Transverse colon (tissue), 4 donors: ENCODE data around the gene UTS2R. TPM values are rescaled to one million over a fixed set of nuclear protein-coding genes. Genes with fewer than 3 reads are reported as not detected.

Source experiments
- DNase-seq: peaks from one replicate; pipeline ENCODE4 v3.0.0-alpha.2; 2019
- H3K27ac ChIP-seq, 4 donors: fragments of 200-600 bp; sonication (generic); 2 replicates each; pipeline ENCODE4 v1.5.1; 2016 to 2018; ENCODE audit warnings: inconsistent platforms in 4 of 4
- H3K27me3 ChIP-seq: fragments of 200-600 bp; sonication (generic); 2 replicates; pipeline ENCODE4 v1.5.1; 2017; ENCODE audit warnings: inconsistent platforms
- H3K36me3 ChIP-seq, 4 donors: fragments of 200-600 bp; sonication (generic); 2 replicates each; pipeline ENCODE4 v1.5.1; 2017 to 2019; ENCODE audit warnings: inconsistent platforms in 4 of 4
- H3K4me1 ChIP-seq, 4 donors: fragments of 200-600 bp; sonication (generic); 2 replicates each; pipeline ENCODE4 v1.5.1; 2017 to 2020; ENCODE audit warnings: inconsistent platforms in 4 of 4
- H3K4me3 ChIP-seq, 4 donors: fragments of 200-600 bp; sonication (generic); 1 replicate in 1 of 4; 2 replicates in 3 of 4; pipeline versions ENCODE4 v1.5.1 to v1.6.1; 2017 to 2019; ENCODE audit warnings: inconsistent platforms in 4 of 4
- H3K9me3 ChIP-seq, 2 donors: fragments of 200-600 bp; sonication (generic); 2 replicates each; pipeline ENCODE4 v1.5.1; 2017 to 2019; ENCODE audit warnings: inconsistent platforms in 2 of 2
- CTCF ChIP-seq, 5 experiments: fragments of 200-600 bp in 3 of 5; fragments of 450-650 bp in 2 of 5; sonication (generic) in 3 of 5; IDR thresholded peaks; 1 replicate in 2 of 5; 2 replicates in 3 of 5; pipeline ENCODE4 v1.5.1; 2016 to 2017; ENCODE audit warnings: antibody characterized with exemption in 5 of 5, inconsistent platforms in 3 of 5, mild to moderate bottlenecking in 2 of 5, moderate library complexity in 1 of 5
- EP300 ChIP-seq: sonication (generic); formaldehyde crosslinking; IDR thresholded peaks from one replicate; pipeline ENCODE4 v1.6.1; 2017; ENCODE audit warnings: antibody characterized with exemption, low read depth
- POLR2A ChIP-seq: fragments of 450-650 bp; IDR thresholded peaks from one replicate; pipeline ENCODE4 v1.6.1; 2016; ENCODE audit warnings: antibody characterized with exemption, mild to moderate bottlenecking, moderate library complexity
- POLR2AphosphoS5 ChIP-seq, 3 donors: sonication (generic); formaldehyde crosslinking; IDR thresholded peaks; one replicate each; pipeline ENCODE4 v1.6.1; 2016; ENCODE audit warnings: antibody characterized with exemption in 3 of 3
- WGBS, 2 donors: methylation state at CpG; one replicate each; pipeline ENCODE4 v1.1.5; 2018; ENCODE audit warnings: low coverage in 1 of 2; 5-methylcytosine and 5-hydroxymethylcytosine counted together
- in situ Hi-C, 4 donors: fragments of 200-750 bp; cut with MboI; loops; one replicate each; pipeline versions ENCODE4 v1.15.0 to v1.15.1; 2017; ENCODE audit warnings: low sequenced_read_pairs in 3 of 4, low pct_ligation_motif_present in 1 of 4, low pct_unique_long_range_greater_than_20kb in 1 of 4
- intact Hi-C: fragments of 100-400 bp; cut with DNase I; formaldehyde crosslinking; loops from one replicate; pipeline ENCODE4 v1.15.1; 2023; ENCODE audit warnings: low total_unique reads
- total RNA-seq, 4 donors: library from RNA; depleted of rRNA; stranded (reverse); fragments of >200 nt; gene quantifications; one replicate each; pipeline ENCODE4 v1.1.0, GENCODE V29; 2016

The UTS2R gene
- total RNA-seq, 4 donors from 2014 or later = 0.48 TPM; not detected in 3

GRCh38 chr17:82385559-82386254 lies 14.1 kb downstream of the UTS2R start:
- H3K4me3 ChIP-seq = no peak overlapping the region
- no peak for TF ChIP-seq POLR2A
- no peak for TF ChIP-seq POLR2AphosphoS5 (IDR thresholded peaks at IDR 0.05)
- no peak for TF ChIP-seq EP300
- no peak for TF ChIP-seq CTCF (IDR thresholded peaks at IDR 0.05)
- H3K4me1 ChIP-seq = peaks cover 0 to 16% (median 10%) of the 10 kb centered on the region in 4 donors
- no peaks in the 10 kb centered on the region for H3K9me3 ChIP-seq
- DNase-seq = no peak
- intact Hi-C loops (no loop called here), in situ Hi-C loops (no loop called here)
- no peaks in the 10 kb centered on the region for H3K36me3 ChIP-seq
- 39% methylated on average over 22 of the region's 26 CpGs; no CpG with 5 or more reads in 1 of the 2 donors for WGBS, 2 donors
- H3K27me3 ChIP-seq = peaks cover 56% of the 10 kb centered on the region
- H3K27ac ChIP-seq = no peak overlapping the region

GRCh38 chr17:82386255-82386831 lies 14.8 kb downstream of the UTS2R start:
- H3K27me3 ChIP-seq = peaks cover 56% of the 10 kb centered on the region
- in situ Hi-C loops = no loop called here
- no peak for TF ChIP-seq CTCF (IDR thresholded peaks at IDR 0.05)
- no peak for TF ChIP-seq POLR2A
- no peak for TF ChIP-seq EP300

GRCh38 chr17:82386881-82387704 lies 15.5 kb downstream of the UTS2R start:
- Histone ChIP-seq H3K27ac (no peak overlapping the region), H3K36me3 (no peaks in the 10 kb centered on the region), H3K9me3 (no peaks in the 10 kb centered on the region), H3K27me3 (peaks cover 56% of the 10 kb centered on the region), H3K4me3 (no peak overlapping the region), H3K4me1 (peaks cover 0 to 16% (median 10%) of the 10 kb centered on the region in 4 donors)
- no peak for DNase-seq
- TF ChIP-seq POLR2AphosphoS5 (IDR thresholded peaks at IDR 0.05) (no peak), CTCF (IDR thresholded peaks at IDR 0.05) (no peak), POLR2A (no peak), EP300 (no peak)
- 17 to 30% methylated on average over 1 to 34 of the region's 38 CpGs for WGBS, 2 donors
- intact Hi-C loops (no loop called here), in situ Hi-C loops (no loop called here)

More at GRCh38 chr17:82386255-82386831, 14.8 kb downstream of the UTS2R start:
- DNase-seq = no peak
- intact Hi-C loops = no loop called here
- Histone ChIP-seq H3K27ac (no peak overlapping the region), H3K36me3 (no peaks in the 10 kb centered on the region), H3K9me3 (no peaks in the 10 kb centered on the region), H3K4me1 (peaks cover 0 to 16% (median 10%) of the 10 kb centered on the region in 4 donors), H3K4me3 (no peak overlapping the region)
- WGBS, 2 donors = 43% methylated on average over 12 of the region's 17 CpGs; no CpG with 5 or more reads in 1 of the 2 donors

GRCh38 chr17:82387705-82388106 lies 16.1 kb downstream of the UTS2R start:
- H3K4me1 ChIP-seq = peaks cover 0 to 16% (median 10%) of the 10 kb centered on the region in 4 donors
- H3K36me3 ChIP-seq = no peaks in the 10 kb centered on the region
- 42 to 67% methylated on average over 2 to 3 of the region's 3 CpGs for WGBS, 2 donors
- no peak overlapping the region for H3K4me3 ChIP-seq
- TF ChIP-seq EP300 (no peak), CTCF (IDR thresholded peaks at IDR 0.05) (no peak), POLR2A (no peak), POLR2AphosphoS5 (IDR thresholded peaks at IDR 0.05) (no peak)
- H3K27ac ChIP-seq = no peak overlapping the region
- DNase-seq = no peak
- in situ Hi-C loops (no loop called here), intact Hi-C loops (no loop called here)
- no peaks in the 10 kb centered on the region for H3K9me3 ChIP-seq
- peaks cover 50% of the 10 kb centered on the region for H3K27me3 ChIP-seq
